Dendritic cell treated with granulocyte-macrophage colony-stimulating factor and Interleukin-4, amounts not matched to agents 40 ng/mL and 50 ng/mL, for 4 days (primary cell): Measurements from ENCODE around the gene ASB4.
"Not testable (repeated sequence)": the region's sequence is repeated elsewhere in the genome, so short reads cannot be mapped to it uniquely, and the experiment has no call there.

Source experiments
- H3K27ac Mint-ChIP-seq: one replicate; pipeline ENCODE4 v1.8.0; 2022; ENCODE audit warnings: mild to moderate bottlenecking, mixed read lengths
- H3K27me3 Mint-ChIP-seq: one replicate; pipeline ENCODE4 v1.8.0; 2022; ENCODE audit warnings: mild to moderate bottlenecking, mixed read lengths
- H3K36me3 Mint-ChIP-seq: one replicate; pipeline ENCODE4 v1.8.0; 2022; ENCODE audit warnings: low read depth, mixed read lengths
- H3K4me1 Mint-ChIP-seq: one replicate; pipeline ENCODE4 v1.8.0; 2022; ENCODE audit warnings: low read depth, mixed read lengths
- H3K4me3 Mint-ChIP-seq: one replicate; pipeline ENCODE4 v1.8.0; 2022; ENCODE audit warnings: mild to moderate bottlenecking, moderate library complexity, mixed read lengths
- H3K9me3 Mint-ChIP-seq: one replicate; pipeline ENCODE4 v1.8.0; 2022; ENCODE audit warnings: mixed read lengths
- intact Hi-C: fragments of 100-400 bp; cut with micrococcal nuclease; formaldehyde crosslinking; loops from one replicate; pipeline ENCODE4 v1.15.0; 2022

ASB4 gene

GRCh38 chr7:95545007-95545615 is 59.4 kb downstream of the ASB4 start:
- no peak overlapping the region for H3K27ac Mint-ChIP-seq
- peaks cover 14% of the 10 kb centered on the region for H3K4me1 Mint-ChIP-seq
- no peak overlapping the region for H3K4me3 Mint-ChIP-seq
- H3K9me3 Mint-ChIP-seq = no peaks in the 10 kb centered on the region
- peaks cover 1% of the 10 kb centered on the region for H3K27me3 Mint-ChIP-seq
- H3K36me3 Mint-ChIP-seq = no peaks in the 10 kb centered on the region
- intact Hi-C loops = loop anchor here (1.0 kb wide), 1 partner anchor 139 kb away; no protein-coding TSS in a partner anchor

- Mint-ChIP-seq H3K9me3 (no peaks in the 10 kb centered on the region), H3K4me1 (peaks cover 20% of the 10 kb centered on the region), H3K27me3 (peaks cover 1% of the 10 kb centered on the region), H3K4me3 (no peak overlapping the region), H3K27ac (no peak overlapping the region), H3K36me3 (no peaks in the 10 kb centered on the region)
- intact Hi-C loops = loop anchor here (1.0 kb wide), 1 partner anchor 139 kb away; no protein-coding TSS in a partner anchor
Observed at GRCh38 chr7:95545673-95546072, 59.9 kb downstream of the ASB4 start.

- intact Hi-C loops = no loop called here
Observed at GRCh38 chr7:95546647-95547046, 60.9 kb downstream of the ASB4 start.

GRCh38 chr7:95547361-95548348 is 61.9 kb downstream of the ASB4 start:
- Mint-ChIP-seq H3K4me3 (no peak overlapping the region), H3K27ac (no peak overlapping the region), H3K27me3 (no peaks in the 10 kb centered on the region), H3K36me3 (no peaks in the 10 kb centered on the region), H3K9me3 (no peaks in the 10 kb centered on the region), H3K4me1 (peaks cover 20% of the 10 kb centered on the region)
- intact Hi-C loops = no loop called here

More at GRCh38 chr7:95546647-95547046, 60.9 kb downstream of the ASB4 start:
- no peak overlapping the region for H3K27ac Mint-ChIP-seq
- H3K27me3 Mint-ChIP-seq = peaks cover 1% of the 10 kb centered on the region
- no peaks in the 10 kb centered on the region for H3K36me3 Mint-ChIP-seq
- no peak overlapping the region for H3K4me3 Mint-ChIP-seq
- H3K4me1 Mint-ChIP-seq = peaks cover 20% of the 10 kb centered on the region
- no peaks in the 10 kb centered on the region for H3K9me3 Mint-ChIP-seq

GRCh38 chr7:95549818-95550529 is 64.2 kb downstream of the ASB4 start:
- H3K4me1 Mint-ChIP-seq = peaks cover 25% of the 10 kb centered on the region
- no peak overlapping the region for H3K4me3 Mint-ChIP-seq
- no peaks in the 10 kb centered on the region for H3K27me3 Mint-ChIP-seq
- no peaks in the 10 kb centered on the region for H3K9me3 Mint-ChIP-seq
- intact Hi-C loops = no loop called here
- H3K36me3 Mint-ChIP-seq = no peaks in the 10 kb centered on the region
- no peak overlapping the region for H3K27ac Mint-ChIP-seq

GRCh38 chr7:95550546-95550945 is 64.8 kb downstream of the ASB4 start:
- no peaks in the 10 kb centered on the region for H3K9me3 Mint-ChIP-seq
- intact Hi-C loops = no loop called here
- H3K27ac Mint-ChIP-seq = no peak overlapping the region
- no peaks in the 10 kb centered on the region for H3K27me3 Mint-ChIP-seq
- H3K36me3 Mint-ChIP-seq = no peaks in the 10 kb centered on the region
- H3K4me3 Mint-ChIP-seq = no peak overlapping the region
- H3K4me1 Mint-ChIP-seq = peaks cover 20% of the 10 kb centered on the region

GRCh38 chr7:95552010-95552926 is 66.5 kb downstream of the ASB4 start:
- H3K27ac Mint-ChIP-seq, H3K36me3 Mint-ChIP-seq, intact Hi-C loops, H3K27me3 Mint-ChIP-seq, H3K9me3 Mint-ChIP-seq, H3K4me3 Mint-ChIP-seq: not testable (repeated sequence)
- peaks cover 18% of the 10 kb centered on the region for H3K4me1 Mint-ChIP-seq

- intact Hi-C loops = no loop called here
- H3K4me1 Mint-ChIP-seq = peaks cover 18% of the 10 kb centered on the region
- H3K36me3 Mint-ChIP-seq = no peaks in the 10 kb centered on the region
- H3K27ac Mint-ChIP-seq = no peak overlapping the region
- no peaks in the 10 kb centered on the region for H3K9me3 Mint-ChIP-seq
- no peaks in the 10 kb centered on the region for H3K27me3 Mint-ChIP-seq
- no peak overlapping the region for H3K4me3 Mint-ChIP-seq
Observed at GRCh38 chr7:95553939-95554338, 68.2 kb downstream of the ASB4 start.

GRCh38 chr7:95556777-95557176 is 71.0 kb downstream of the ASB4 start:
- Mint-ChIP-seq H3K27ac (no peak overlapping the region), H3K36me3 (no peaks in the 10 kb centered on the region), H3K4me3 (no peak overlapping the region), H3K4me1 (peaks cover 6% of the 10 kb centered on the region), H3K9me3 (no peaks in the 10 kb centered on the region), H3K27me3 (no peaks in the 10 kb centered on the region)
- intact Hi-C loops = no loop called here

GRCh38 chr7:95558864-95559263 is 73.1 kb downstream of the ASB4 start:
- intact Hi-C loops = no loop called here
- H3K4me3 Mint-ChIP-seq = no peak overlapping the region
- H3K36me3 Mint-ChIP-seq = no peaks in the 10 kb centered on the region
- H3K4me1 Mint-ChIP-seq = peaks cover 2% of the 10 kb centered on the region
- H3K9me3 Mint-ChIP-seq = no peaks in the 10 kb centered on the region
- H3K27ac Mint-ChIP-seq = no peak overlapping the region
- no peaks in the 10 kb centered on the region for H3K27me3 Mint-ChIP-seq

- Mint-ChIP-seq H3K36me3 (no peaks in the 10 kb centered on the region), H3K4me1 (no peaks in the 10 kb centered on the region), H3K4me3 (no peak overlapping the region), H3K27ac (no peak overlapping the region), H3K9me3 (no peaks in the 10 kb centered on the region), H3K27me3 (no peaks in the 10 kb centered on the region)
- intact Hi-C loops = no loop called here
Observed at GRCh38 chr7:95560674-95561073, 74.9 kb downstream of the ASB4 start.

- Mint-ChIP-seq H3K4me3 (no peak overlapping the region), H3K36me3 (no peaks in the 10 kb centered on the region), H3K27me3 (no peaks in the 10 kb centered on the region), H3K9me3 (no peaks in the 10 kb centered on the region), H3K4me1 (no peaks in the 10 kb centered on the region), H3K27ac (no peak overlapping the region)
- intact Hi-C loops = no loop called here
Observed at GRCh38 chr7:95569720-95570119, 84.0 kb downstream of the ASB4 start.

- no peaks in the 10 kb centered on the region for H3K4me1 Mint-ChIP-seq
- no peaks in the 10 kb centered on the region for H3K36me3 Mint-ChIP-seq
- intact Hi-C loops = no loop called here
- no peak overlapping the region for H3K4me3 Mint-ChIP-seq
- no peaks in the 10 kb centered on the region for H3K9me3 Mint-ChIP-seq
- H3K27ac Mint-ChIP-seq = no peak overlapping the region
- no peaks in the 10 kb centered on the region for H3K27me3 Mint-ChIP-seq
Observed at GRCh38 chr7:95577137-95577536, 91.4 kb downstream of the ASB4 start.
